HG02840 (cell line): ENCODE data around the gene STK10.

ENCODE experiments used
- ATAC-seq: cut with Tn5 transposase; IDR thresholded peaks from one replicate; pipeline ENCODE4 v1.9.1; 2021; ENCODE audit warnings: mild to moderate bottlenecking, moderate library complexity, moderate number of reproducible peaks; ENCODE audit not compliant: unreplicated experiment, low FRiP score

STK10 gene

DNA sequence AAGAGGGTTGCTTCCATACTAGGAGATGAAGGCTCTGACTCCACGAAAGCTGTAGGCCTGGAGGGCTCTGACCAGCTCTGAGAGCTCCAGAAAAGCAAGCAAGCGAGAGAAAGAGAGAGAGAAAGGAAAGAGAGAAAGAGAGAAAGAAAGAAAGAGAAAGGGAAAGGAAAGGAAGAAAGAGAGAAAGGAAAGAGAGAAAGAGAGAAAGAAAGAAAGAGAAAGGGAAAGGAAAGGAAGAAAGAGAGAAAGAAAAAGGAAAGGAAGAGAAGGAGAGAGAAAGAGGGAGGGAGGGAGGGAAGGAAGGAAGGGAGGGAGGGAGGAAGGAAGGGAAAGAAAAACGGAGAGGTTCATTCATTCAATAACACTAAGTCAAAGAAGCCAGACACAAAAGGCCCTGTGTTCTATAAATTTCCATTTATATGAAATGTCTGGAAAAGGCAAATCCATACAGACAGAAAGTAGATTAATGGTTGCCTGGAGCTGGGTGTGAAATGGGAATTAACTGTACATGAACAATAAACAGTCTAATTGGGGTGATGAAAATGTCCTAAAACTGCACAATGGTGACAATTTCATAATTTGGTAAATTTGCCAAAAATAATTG lies 1.8 kb upstream of the STK10 start:
- no peak for ATAC-seq

DNA sequence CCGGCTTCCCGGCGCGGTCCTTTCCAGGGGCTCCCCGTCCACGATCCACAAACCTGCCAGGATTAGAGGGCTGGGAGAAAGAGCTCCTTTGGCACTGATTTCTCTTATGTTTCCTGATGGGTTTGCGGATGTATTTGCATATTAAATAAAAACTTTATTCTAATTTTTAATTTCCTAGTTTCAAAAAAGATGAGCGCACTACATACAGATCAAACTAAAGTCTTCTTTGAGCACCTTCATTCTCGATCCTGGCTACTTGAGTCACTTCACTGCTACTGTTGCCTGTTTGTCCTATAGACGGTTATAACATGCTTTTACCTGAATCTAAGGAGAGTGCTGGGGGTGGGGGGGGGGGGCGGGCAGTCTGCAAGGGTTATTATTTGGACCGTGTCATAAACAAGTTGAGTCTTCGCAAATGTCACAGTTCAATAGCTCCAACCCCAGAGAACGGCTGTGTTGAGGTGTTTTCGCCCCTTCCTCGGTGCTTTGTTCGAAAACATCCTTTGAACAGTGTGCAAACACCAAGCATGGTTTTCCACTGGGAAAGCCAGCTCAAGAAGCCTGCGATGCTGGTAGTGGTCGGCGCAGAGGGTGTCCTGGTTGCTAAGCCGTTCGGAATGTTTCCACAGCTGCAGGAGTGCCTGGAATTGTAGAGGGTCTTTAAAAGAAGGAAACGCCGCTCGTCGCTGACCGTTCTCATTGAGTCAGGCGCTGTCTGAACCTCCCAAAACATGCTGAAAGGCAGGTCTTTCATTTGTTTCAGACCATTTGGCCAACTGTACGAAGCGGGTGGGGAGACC lies 1.1 kb upstream of the STK10 start:
- no peak for ATAC-seq

DNA sequence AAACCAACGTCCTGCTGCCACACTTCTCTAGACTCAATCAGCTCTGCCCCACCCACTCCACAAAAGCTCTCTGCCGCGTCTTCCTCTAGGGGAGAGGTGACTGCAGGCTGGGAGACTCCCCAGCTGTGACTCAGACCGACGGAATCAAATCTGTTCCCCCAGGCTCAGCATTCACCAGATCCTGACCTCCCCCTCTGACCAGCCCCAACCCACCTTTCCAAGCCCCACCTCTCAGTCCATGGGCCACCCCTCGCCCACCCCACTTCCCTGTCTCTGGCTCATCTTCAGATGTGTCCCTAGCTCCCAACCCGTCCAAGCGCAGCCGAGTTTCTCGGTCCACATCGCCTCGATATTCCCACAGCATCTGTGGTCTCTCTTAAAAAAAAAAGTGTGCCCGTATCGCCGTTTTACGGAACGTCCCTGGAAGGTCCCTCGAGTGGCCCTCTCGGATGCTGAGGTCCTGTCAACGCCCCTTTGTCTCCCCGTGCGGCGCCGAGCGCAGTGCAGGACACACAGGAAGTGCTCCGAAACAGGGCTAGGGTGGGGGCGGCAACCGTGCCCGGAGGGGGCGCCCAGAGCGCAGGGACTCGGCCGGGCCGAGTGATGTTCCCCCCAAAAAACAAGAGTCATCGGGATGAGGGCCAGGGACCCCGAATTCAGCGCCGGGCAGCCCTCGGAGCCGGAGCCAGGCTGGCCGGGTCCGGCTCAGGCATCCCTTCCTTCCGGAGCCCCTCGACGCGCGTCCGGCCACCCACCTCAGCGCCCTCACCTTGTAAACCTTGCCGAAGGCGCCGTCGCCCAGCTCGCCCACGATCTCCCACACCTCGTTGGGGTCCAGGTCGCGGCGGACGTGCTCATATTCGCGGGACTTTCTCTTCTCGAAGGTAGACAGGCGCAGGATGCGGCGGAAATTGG lies 649 bp downstream of the STK10 start:
- ATAC-seq: peak; percentile 26

DNA sequence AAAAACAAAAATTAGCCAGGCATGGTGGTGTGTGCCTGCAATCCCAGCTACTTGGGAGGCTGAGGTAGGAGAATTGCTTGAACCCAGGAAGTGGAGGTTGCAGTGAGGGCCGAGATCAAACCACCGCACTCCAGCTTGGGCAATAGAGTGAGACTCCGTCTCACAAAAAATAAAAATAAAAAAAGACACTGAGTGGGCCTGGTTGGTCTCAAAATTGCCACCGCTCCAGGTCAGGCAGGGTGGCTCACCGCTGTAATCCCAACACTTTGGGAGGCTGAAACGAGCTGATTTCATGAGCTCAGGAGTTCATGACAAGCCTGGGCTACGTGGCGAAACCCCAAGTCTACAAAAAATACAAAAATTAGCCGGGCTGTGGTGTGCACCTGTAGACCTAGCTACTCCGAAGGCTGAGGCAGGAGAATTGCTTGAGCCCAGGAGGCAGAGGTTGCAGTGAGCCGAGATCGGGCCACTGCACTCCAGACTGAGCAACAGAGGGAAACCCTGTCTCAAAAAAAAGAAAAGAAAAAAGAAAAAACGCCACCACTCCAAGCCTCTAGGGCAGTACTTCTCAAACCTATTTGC lies 1.8 kb downstream of the STK10 start:
- ATAC-seq: no peak

DNA sequence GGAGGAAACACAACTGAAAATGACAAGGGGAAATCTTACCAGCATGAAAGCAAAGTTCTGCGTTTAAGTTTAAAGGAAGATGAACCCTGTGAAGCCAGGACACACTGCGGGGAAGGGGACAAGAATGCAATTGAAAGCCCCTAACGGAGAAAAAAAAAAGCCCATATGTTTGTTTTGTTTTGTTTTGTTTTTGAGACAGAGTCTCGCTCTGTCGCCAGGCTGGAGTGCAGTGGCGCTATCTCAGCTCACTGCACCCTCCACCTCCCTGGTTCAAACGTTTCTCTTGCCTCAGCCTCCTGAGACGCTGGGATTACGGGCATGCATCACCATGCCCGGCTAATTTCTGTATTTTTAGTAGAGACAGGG lies 2.9 kb downstream of the STK10 start:
- no peak for ATAC-seq

DNA sequence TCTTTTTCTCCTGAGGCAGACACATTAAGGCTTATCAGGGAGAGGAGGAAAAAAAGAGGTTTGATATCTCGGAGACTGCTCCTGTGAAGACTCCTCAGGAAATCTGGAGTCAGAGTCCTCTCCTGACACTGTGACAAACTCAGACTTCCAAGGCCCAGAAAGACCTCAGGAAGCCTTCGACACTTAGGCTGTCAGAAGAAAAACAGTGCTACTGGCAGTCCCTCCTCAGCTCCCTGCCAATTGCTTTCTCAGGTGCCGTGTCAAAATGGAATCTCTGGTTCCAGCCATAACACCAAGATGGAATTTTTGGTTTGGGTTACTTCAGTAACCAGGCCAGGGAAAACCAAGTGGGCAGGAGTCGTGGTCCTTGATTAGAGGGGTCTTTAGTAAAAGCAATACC lies 4.1 kb downstream of the STK10 start:
- no peak for ATAC-seq

DNA sequence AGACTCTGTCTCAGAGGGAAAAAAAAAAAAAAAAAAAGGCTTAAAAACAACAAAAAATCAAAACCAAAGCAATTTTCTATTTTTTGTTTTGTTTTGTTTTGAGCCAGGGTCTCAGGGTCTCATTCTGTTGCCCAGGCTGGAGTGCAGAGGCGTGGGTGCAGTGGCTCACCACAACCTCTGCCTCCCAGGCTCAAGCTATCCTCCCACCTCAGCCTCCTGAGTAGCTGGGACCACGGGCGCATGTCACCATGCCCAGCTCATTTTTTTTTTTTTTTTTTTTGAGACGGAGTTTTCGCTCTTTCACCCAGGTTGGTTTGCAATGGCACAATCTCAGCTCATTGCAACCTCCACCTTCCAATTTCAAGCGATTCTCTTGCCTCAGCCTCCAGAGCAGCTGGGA lies 5.7 kb downstream of the STK10 start:
- no peak for ATAC-seq

DNA sequence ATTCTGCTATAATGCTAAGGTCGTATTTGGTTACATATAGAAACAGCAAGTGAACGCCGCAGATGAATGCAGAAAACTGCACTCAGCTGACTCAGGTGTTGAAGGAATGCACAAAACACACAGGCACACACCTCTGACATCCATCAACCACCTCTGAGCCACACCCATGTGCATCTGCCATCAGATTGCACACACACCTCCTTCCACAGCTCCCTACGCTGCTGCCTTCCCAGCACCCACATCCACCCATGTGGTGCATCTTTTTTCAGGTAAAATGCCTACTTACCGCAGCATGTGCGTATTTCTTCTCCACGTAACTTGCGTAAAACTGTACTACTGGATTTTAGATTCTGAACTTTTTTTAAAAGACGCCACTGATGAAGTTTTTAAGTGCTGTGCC lies 7.1 kb downstream of the STK10 start:
- no peak for ATAC-seq

DNA sequence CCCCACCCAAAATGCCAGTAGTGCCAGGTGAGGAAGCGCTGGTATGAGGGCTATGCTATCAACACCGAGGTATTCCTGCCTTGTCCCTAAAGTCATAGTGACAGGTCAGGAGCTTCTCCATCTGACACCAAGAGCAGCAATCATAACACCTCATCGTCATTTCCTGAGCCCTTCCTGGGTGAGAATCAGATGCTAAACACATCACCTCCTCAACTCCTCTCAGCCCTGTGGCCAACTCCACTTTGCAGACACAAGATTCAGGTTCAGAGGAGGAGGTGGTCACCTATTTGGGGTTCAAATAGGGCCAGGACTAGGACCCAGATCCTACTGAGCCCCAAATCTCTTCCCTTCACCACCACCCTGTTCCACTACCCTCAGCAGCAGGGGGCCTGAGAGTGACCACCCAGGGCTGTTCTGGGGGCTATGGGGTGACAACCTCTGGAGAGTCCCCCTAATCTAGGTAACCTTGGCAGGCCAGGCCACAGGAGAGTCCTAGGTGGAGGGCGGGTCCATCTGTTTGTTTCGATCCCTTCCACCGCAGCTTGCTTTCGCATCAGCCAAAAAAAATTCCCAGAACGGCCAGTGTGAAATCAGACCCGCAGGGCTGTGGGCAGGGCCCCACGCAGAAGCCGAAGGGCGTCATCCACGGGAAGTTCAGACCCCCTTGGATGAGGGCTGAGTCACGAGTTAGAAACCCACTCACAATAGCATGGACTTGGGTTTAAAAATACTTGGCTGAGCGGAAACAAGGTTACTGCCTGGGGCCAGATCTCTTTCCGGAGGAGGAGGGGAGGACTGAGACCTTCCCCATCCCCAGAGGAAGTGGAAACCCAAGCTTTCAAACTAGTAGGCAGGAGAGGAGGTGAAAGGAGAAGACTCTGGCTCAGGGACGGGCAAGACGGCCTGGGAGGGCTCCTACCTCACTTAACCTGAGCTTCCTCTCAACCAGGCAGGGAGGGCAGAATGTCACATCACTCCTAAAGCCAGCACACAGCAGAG lies 8.7 kb downstream of the STK10 start:
- peak; percentile 30 for ATAC-seq

DNA sequence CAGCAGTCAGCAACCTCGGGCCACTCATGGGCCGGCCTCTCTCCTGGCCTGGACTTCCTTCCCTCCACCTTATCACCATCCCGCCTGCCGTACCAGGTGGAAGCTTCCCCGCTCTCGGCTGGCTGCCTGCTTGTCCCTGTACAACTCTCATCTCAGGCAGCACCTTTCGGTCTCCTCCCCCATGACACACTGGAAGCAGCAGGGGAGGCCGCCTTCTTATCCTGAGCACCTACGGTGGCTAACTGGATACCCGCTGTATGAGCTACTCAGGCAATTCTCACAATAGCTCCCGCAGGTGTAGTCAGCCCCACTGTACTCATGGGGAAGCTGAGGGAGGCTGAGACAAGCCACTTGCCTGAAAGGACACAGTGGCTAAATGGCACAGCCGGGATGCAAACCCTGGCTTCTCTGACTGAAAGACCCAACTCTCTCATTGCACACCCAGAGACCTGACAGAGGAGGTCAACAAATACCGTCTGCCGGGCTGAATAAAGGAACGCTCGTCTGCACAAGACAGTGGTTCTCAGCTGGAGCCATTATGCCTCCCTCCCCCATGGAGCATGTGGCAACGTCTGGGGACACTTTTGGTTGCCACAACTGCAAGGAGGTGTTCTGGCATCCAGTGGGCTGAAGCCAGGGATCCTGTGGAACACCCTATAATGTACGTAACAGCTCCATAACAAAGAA lies 9.6 kb downstream of the STK10 start:
- ATAC-seq: no peak

DNA sequence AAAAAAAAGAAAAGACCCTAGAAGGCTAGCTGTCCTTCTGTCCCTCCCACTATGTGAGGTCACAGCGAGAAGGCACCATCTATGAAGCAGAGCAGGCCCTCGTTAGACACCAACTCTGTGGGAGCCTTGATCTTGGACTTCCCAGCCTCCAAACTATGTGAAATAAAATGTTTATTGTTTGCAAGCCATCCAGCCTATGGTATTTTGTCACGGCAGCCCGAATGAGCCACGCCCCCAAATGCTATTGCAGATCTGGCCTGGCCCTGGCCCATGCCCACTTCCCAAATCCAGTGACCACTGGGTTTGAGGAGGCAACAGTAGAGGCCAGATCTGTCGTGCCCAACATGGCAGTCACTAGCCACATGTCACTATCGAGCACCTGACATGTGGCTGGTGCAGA lies 10.8 kb downstream of the STK10 start:
- ATAC-seq: no peak

DNA sequence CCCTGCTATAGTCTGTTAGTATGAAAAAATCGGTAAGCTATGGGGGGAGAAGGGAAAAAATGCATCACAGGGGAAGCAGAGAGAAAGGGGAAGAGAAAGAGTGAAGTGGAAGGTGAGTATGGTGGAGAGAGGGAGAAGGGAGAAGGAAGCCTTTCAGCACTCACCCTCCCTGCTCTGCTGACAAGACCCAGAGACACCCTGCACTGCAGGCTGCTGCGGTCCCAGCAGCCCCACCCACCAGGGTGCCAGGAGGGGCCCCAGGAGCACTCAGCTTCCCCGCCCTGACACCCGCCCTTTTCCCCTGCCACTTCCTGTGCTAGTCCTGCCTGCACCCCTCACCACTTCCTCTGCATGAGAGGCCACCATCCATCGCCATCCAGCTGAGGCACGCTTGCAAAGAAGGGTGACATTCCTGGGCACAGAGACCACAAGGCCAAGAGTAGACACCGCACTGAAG lies 12.7 kb downstream of the STK10 start:
- ATAC-seq: peak; percentile 29

DNA sequence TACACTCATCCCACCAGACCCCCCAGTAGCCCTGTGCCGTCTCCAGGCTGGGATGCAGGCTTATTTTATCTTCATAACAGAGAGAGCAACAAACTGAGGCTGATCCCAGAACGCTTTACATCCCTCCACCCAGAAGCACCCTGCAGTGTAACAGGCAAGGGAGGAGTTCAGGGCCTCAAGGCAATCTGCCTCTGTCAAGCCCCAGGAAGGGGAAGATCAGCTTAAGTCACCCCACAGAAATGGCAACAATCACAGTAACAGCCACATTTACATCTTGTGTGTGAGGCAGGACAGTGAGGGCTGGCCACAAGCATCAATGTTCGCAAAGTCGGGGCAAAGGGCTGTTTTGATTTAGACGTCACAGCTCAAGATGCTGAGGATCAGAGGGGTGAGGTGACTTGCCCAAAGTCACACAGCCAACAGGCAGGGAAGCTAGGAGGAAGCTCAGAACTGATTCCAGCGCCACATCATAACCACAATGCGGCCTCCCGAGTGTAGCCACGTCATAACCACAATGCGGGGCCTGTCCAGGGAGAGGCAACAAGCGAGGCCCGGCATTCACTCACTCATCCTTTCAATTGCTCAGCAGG lies 14.4 kb downstream of the STK10 start:
- ATAC-seq: no peak

DNA sequence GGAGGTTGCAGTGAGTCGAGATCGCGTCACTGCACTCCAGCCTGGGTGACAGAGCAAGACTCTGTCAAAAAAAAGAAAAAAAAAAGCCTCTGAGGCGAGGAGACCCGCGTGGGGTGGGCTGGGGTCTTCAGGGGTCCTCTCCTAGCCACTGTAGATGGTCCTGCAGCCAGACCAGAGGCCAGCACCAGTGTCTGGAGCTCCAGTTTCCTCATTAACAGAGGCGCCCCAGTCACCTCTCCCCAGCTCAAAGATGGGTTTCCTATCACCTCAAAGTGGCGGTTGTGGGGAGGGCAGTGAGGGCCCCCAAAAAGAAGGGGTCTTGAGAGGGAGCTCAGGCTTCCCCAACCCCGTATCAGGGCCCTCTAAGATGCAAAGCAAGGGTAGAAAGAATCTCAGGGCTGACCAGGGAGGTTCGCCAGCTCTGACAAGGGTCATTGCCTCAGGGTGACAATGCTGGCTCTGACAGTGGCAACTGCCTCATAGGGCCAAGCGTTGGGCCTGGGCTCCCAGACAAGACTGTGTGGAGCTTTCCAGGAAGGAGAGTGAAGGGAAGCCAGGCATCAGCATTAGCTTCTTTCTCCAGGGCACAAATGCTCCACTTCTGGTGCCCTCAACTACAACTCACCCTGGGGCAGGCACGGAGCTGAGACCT lies 15.0 kb downstream of the STK10 start:
- ATAC-seq: no peak

DNA sequence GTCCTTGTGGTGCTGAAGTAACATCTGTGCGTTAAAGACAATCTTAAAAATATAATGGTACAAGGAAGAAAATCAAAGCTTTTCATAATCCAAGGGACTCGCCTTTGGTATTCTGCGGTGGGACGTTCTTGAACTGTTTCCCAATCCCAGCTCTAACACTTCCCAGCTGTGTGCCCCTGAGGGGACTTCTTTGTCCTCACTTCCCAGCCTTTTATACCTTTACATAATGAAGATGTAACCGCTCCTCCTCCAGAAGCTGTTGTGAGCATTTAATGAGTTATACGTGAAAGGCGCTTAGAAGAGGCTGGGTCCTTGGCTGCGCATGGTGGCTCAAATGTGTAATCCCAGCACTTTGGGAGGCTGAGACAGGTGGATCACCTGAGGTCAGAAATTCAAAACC lies 16.9 kb downstream of the STK10 start:
- ATAC-seq: no peak

DNA sequence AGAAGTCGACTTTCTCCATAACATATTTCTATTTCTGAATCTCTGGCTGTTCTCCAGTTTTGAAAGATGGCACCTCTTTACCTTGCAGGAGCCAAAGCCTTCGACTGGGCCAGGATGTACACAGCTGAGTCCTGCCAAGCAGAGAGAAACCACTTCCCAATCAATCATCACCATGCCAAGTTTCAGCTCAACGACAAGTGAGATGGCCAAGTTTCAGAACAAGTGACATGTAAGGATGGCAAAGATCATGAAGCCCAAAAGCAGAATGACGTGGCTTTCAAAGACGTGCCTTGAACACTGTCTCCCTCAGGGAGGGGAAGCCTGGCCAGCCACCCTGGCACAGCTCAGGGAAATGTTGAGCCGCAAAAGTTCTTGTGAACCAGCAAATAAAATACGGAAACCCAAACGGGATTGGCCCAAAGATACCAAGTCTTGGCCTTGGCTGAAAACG lies 17.7 kb downstream of the STK10 start:
- no peak for ATAC-seq

DNA sequence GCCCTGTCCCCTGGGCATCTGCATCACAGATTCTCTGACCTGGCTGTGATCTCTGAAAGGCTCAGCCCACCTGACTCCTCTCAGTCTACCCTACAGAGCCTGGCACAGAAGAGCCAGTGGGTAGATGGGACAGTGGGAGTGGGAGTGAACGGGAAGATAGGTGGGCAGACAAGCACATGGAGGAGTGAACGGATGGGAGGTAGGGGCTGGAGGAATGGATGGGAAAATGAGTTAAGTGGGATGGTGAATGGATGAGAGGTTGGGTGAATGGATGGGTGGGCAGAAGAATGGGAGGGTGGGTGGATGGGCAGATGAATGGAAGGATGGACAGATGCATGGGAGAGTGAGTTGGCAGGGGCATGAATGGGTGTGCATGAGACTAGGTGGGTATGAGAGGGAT lies 18.8 kb downstream of the STK10 start:
- no peak for ATAC-seq

DNA sequence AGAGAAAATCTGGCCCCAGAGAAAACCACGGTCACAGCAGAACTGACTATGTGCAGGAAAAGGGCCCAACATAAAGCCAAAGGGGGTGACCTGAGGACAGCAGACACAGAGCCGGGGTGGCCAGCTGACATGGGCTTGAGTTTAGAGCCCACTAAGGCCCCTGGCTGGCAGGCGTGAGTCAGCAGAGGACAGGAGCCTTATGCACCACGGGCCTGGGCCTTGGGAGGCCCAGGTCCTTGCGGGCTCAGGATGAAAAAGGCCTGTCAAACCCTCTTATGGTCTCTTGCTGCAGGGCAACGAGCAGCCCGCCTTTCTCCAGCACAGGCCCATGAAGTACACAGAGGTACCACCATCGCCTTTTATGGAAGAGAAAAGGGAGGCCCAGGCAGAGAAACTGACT lies 19.7 kb downstream of the STK10 start:
- no peak for ATAC-seq
